Neuronal stem cell (in vitro differentiated cells): Measurements from ENCODE around the gene AVPR2.

Source experiments
- DNase-seq: peaks from one replicate; pipeline ENCODE4 v3.0.0-alpha.2; 2013; ENCODE audit warnings: low spot score
- H2AFZ ChIP-seq: one replicate; pipeline ENCODE4 v1.6.1; 2013; ENCODE audit warnings: mild to moderate bottlenecking, low read length, inconsistent platforms
- H2AK5ac ChIP-seq: 2 replicates; pipeline ENCODE4 v1.6.1; 2013; ENCODE audit warnings: low read depth, mild to moderate bottlenecking, inconsistent platforms, low read length, moderate library complexity, mixed read lengths
- H2BK120ac ChIP-seq: 2 replicates; pipeline ENCODE4 v1.6.1; 2013; ENCODE audit warnings: low read depth, mild to moderate bottlenecking, inconsistent platforms, low read length, moderate library complexity, mixed read lengths
- H2BK12ac ChIP-seq: one replicate; pipeline ENCODE4 v1.6.1; 2013; ENCODE audit warnings: low read length, inconsistent platforms
- H2BK15ac ChIP-seq: 2 replicates; pipeline ENCODE4 v1.6.1; 2013; ENCODE audit warnings: mild to moderate bottlenecking, low read length, inconsistent platforms, mixed read lengths
- H2BK5ac ChIP-seq: one replicate; pipeline ENCODE4 v1.6.1; 2013; ENCODE audit warnings: inconsistent platforms, mild to moderate bottlenecking, low read length, moderate library complexity
- H3K14ac ChIP-seq: one replicate; pipeline ENCODE4 v1.6.1; 2013; ENCODE audit warnings: low read length, inconsistent platforms
- H3K18ac ChIP-seq: 2 replicates; pipeline ENCODE4 v1.6.1; 2013; ENCODE audit warnings: low read length, inconsistent platforms
- H3K23ac ChIP-seq: 2 replicates; pipeline ENCODE4 v1.6.1; 2013; ENCODE audit warnings: low read depth, mild to moderate bottlenecking, mixed read lengths, low read length, inconsistent platforms; ENCODE audit not compliant: poor library complexity
- H3K27ac ChIP-seq: replicated peaks from 3 replicates; pipeline ENCODE4 v1.5.1; 2013; ENCODE audit warnings: low read length, inconsistent platforms
- H3K27me3 ChIP-seq, 3 experiments: 2 replicates each; pipeline ENCODE4 v1.6.1; 2013; ENCODE audit warnings: low read length in 3 of 3, mild to moderate bottlenecking in 2 of 3, inconsistent platforms in 1 of 3, low read depth in 1 of 3, mixed read lengths in 1 of 3, moderate library complexity in 1 of 3; ENCODE audit not compliant: control insufficient read depth in 3 of 3, insufficient read depth in 3 of 3
- H3K36me3 ChIP-seq, 2 donors: replicated peaks in 1 of 2; 2 replicates each; pipeline ENCODE4 v1.6.1; 2013; ENCODE audit warnings: low read length in 2 of 2; ENCODE audit not compliant: control insufficient read depth in 2 of 2, insufficient read depth in 2 of 2
- H3K4ac ChIP-seq: 2 replicates; pipeline ENCODE4 v1.6.1; 2013; ENCODE audit warnings: inconsistent platforms, mild to moderate bottlenecking, low read length, moderate library complexity
- H3K4me1 ChIP-seq, 2 donors: 1 replicate in 1 of 2; 2 replicates in 1 of 2; pipeline ENCODE4 v1.6.1; 2013; ENCODE audit warnings: low read length in 2 of 2, low read depth in 1 of 2; ENCODE audit not compliant: control insufficient read depth in 2 of 2, insufficient read depth in 1 of 2
- H3K4me2 ChIP-seq: one replicate; pipeline ENCODE4 v1.6.1; 2013; ENCODE audit warnings: mild to moderate bottlenecking, low read length, inconsistent platforms; ENCODE audit not compliant: insufficient read depth, poor library complexity, severe bottlenecking
- H3K4me3 ChIP-seq, 2 donors: 2 replicates each; pipeline ENCODE4 v1.5.1; 2013; ENCODE audit warnings: low read length in 2 of 2, mild to moderate bottlenecking in 2 of 2, inconsistent platforms in 1 of 2, moderate library complexity in 1 of 2
- H3K79me1 ChIP-seq: one replicate; pipeline ENCODE4 v1.6.1; 2013; ENCODE audit warnings: low read depth, mild to moderate bottlenecking, inconsistent platforms, low read length, moderate library complexity
- H3K9ac ChIP-seq: one replicate; pipeline ENCODE4 v1.6.1; 2013; ENCODE audit warnings: mild to moderate bottlenecking, low read depth, low read length, inconsistent platforms; ENCODE audit not compliant: poor library complexity
- H3K9me3 ChIP-seq, 2 donors: replicated peaks in 1 of 2; 2 replicates each; pipeline versions ENCODE3 to v1.6.1; 2013; ENCODE audit warnings: low read length in 2 of 2, mild to moderate bottlenecking in 2 of 2, inconsistent platforms in 1 of 2, low read depth in 1 of 2, mixed read lengths in 1 of 2, moderate library complexity in 1 of 2; ENCODE audit not compliant: control insufficient read depth in 2 of 2, insufficient read depth in 1 of 2
- H4K8ac ChIP-seq: one replicate; pipeline ENCODE4 v1.6.1; 2013; ENCODE audit warnings: low read depth, mild to moderate bottlenecking, inconsistent platforms, low read length, moderate library complexity
- H4K91ac ChIP-seq: one replicate; pipeline ENCODE4 v1.6.1; 2013; ENCODE audit warnings: low read length, low read depth, mild to moderate bottlenecking, inconsistent platforms; ENCODE audit not compliant: poor library complexity
- WGBS, 2 donors: extraction: QIAGEN DNeasy Blood & Tissue Kit; methylation state at CpG; one replicate each; pipeline ENCODE4 v1.1.7; 2013; ENCODE audit warnings: missing lambda C conversion rate in 2 of 2, mixed read lengths in 1 of 2; ENCODE audit not compliant: insufficient read length in 2 of 2, insufficient replicate concordance in 1 of 2; ENCODE audit errors: extremely low coverage in 2 of 2; 5-methylcytosine and 5-hydroxymethylcytosine counted together

AVPR2 gene

GRCh38 chrX:153901753-153902140, 2.7 kb upstream of the AVPR2 start:
- DNase-seq = no peak
- H2BK15ac ChIP-seq = no peak overlapping the region
- peaks cover 3 to 10% of the 10 kb centered on the region in 2 donors for H3K4me1 ChIP-seq
- peak overlapping the region; percentile 44 for H2AFZ ChIP-seq
- no peak overlapping the region for H4K91ac ChIP-seq
- no peaks in the 10 kb centered on the region for H3K9me3 ChIP-seq
- no peaks in the 10 kb centered on the region for H3K79me1 ChIP-seq
- H3K4me3 ChIP-seq = no peak overlapping the region
- H4K8ac ChIP-seq = no peak overlapping the region
- H3K18ac ChIP-seq = no peak overlapping the region
- H3K36me3 ChIP-seq = no peaks in the 10 kb centered on the region
- H3K4ac ChIP-seq = no peak overlapping the region
- H2BK5ac ChIP-seq = no peak overlapping the region
- no peak overlapping the region for H2BK12ac ChIP-seq
- H3K23ac ChIP-seq = no peak overlapping the region
- no peak overlapping the region for H3K9ac ChIP-seq
- H3K27me3 ChIP-seq = peaks cover 0 to 46% (median 0%) of the 10 kb centered on the region in 3 experiments
- no peak overlapping the region for H3K27ac ChIP-seq
- H2AK5ac ChIP-seq = no peak overlapping the region
- WGBS, 2 donors = no CpG with 5 or more reads among the region's 8 CpGs
- no peak overlapping the region for H3K4me2 ChIP-seq
- H3K14ac ChIP-seq = no peak overlapping the region
- no peak overlapping the region for H2BK120ac ChIP-seq

GRCh38 chrX:153902385-153902784, 2.1 kb upstream of the AVPR2 start:
- no peak overlapping the region for H3K4ac ChIP-seq
- H4K91ac ChIP-seq = no peak overlapping the region
- H2AFZ ChIP-seq = no peak overlapping the region
- no CpG with 5 or more reads among the region's 10 CpGs for WGBS, 2 donors
- no peak overlapping the region for H3K23ac ChIP-seq
- no peak overlapping the region for H2BK15ac ChIP-seq
- no peak overlapping the region for H3K14ac ChIP-seq
- H3K18ac ChIP-seq = no peak overlapping the region
- peak overlapping the region; percentile 16 for H2BK12ac ChIP-seq
- H2BK5ac ChIP-seq = no peak overlapping the region
- no peak overlapping the region for H4K8ac ChIP-seq
- no peak overlapping the region for H3K9ac ChIP-seq
- H2BK120ac ChIP-seq = no peak overlapping the region
- H3K79me1 ChIP-seq = no peaks in the 10 kb centered on the region
- peaks cover 0 to 48% (median 0%) of the 10 kb centered on the region in 3 experiments for H3K27me3 ChIP-seq
- peaks cover 3 to 10% of the 10 kb centered on the region in 2 donors for H3K4me1 ChIP-seq
- H2AK5ac ChIP-seq = peak overlapping the region; percentile 21
- no peak overlapping the region for H3K27ac ChIP-seq
- H3K4me3 ChIP-seq = no peak overlapping the region
- H3K4me2 ChIP-seq = no peak overlapping the region
- DNase-seq = no peak
- no peaks in the 10 kb centered on the region for H3K36me3 ChIP-seq
- H3K9me3 ChIP-seq = no peaks in the 10 kb centered on the region

- Histone ChIP-seq H3K27me3 (peaks cover 0 to 42% (median 0%) of the 10 kb centered on the region in 3 experiments), H3K4ac (no peak overlapping the region), H4K8ac (no peak overlapping the region), H2AK5ac (no peak overlapping the region), H2BK12ac (no peak overlapping the region), H2AFZ (peak overlapping the region; percentile 21), H3K9ac (peak overlapping the region; percentile 44), H3K23ac (no peak overlapping the region), H3K36me3 (no peaks in the 10 kb centered on the region), H3K4me2 (no peak overlapping the region), H3K4me1 (peaks cover 3 to 10% of the 10 kb centered on the region in 2 donors), H3K4me3 (no peak overlapping the region), H4K91ac (no peak overlapping the region), H2BK5ac (peak overlapping the region; percentile 13), H3K9me3 (no peaks in the 10 kb centered on the region), H3K14ac (no peak overlapping the region), H3K27ac (no peak overlapping the region), H2BK120ac (no peak overlapping the region), H3K79me1 (no peaks in the 10 kb centered on the region), H2BK15ac (no peak overlapping the region), H3K18ac (no peak overlapping the region)
- 100% methylated on average over 1 of the region's 18 CpGs; no CpG with 5 or more reads in 1 of the 2 donors for WGBS, 2 donors
- no peak for DNase-seq
These were observed 1.1 kb upstream of the AVPR2 start for GRCh38 chrX:153903238-153903980.

- no peak for DNase-seq
- H3K4me1 ChIP-seq = peaks cover 5 to 11% of the 10 kb centered on the region in 2 donors
- no CpG with 5 or more reads among the region's 32 CpGs for WGBS, 2 donors
- no peak overlapping the region for H3K27ac ChIP-seq
- peak overlapping the region; percentile 37 for H2AK5ac ChIP-seq
- H2AFZ ChIP-seq = no peak overlapping the region
- H2BK5ac ChIP-seq = no peak overlapping the region
- H3K14ac ChIP-seq = no peak overlapping the region
- H3K9me3 ChIP-seq = no peaks in the 10 kb centered on the region
- no peak overlapping the region for H3K4me2 ChIP-seq
- H4K91ac ChIP-seq = no peak overlapping the region
- H3K4me3 ChIP-seq = no peak overlapping the region
- no peak overlapping the region for H3K18ac ChIP-seq
- H3K9ac ChIP-seq = no peak overlapping the region
- H4K8ac ChIP-seq = no peak overlapping the region
- H3K23ac ChIP-seq = no peak overlapping the region
- peaks cover 0 to 38% (median 0%) of the 10 kb centered on the region in 3 experiments for H3K27me3 ChIP-seq
- H3K36me3 ChIP-seq = no peaks in the 10 kb centered on the region
- no peak overlapping the region for H3K4ac ChIP-seq
- H2BK120ac ChIP-seq = no peak overlapping the region
- H2BK12ac ChIP-seq = no peak overlapping the region
- no peaks in the 10 kb centered on the region for H3K79me1 ChIP-seq
- no peak overlapping the region for H2BK15ac ChIP-seq
These were observed 1.1 kb downstream of the AVPR2 start for GRCh38 chrX:153905481-153906095.
